GM18861 (cell line): ENCODE measurements around the gene SORCS3.

Source experiments
- ATAC-seq: cut with Tn5 transposase; IDR thresholded peaks from one replicate; pipeline ENCODE4 v1.9.1; 2021; ENCODE audit not compliant: unreplicated experiment

Gene SORCS3

DNA sequence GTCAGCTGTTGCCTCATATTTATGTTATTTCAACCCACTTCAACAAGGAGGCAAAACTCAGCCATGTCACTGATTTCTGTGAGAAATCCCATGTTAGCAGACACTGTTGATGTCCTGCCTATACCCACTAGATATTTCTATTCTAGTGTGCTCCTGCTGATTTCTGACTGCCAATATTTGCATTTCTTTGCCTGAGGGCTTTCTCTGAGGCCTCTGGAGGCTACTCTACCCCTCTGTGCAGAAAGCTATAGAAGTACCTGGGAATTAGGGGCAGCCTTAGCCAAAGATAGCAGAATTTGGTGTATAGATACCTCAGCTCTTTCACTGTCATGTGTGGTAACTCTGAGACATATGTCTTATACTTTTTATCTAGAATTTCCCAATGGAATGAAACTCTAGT is 348.8 kb downstream of the SORCS3 start:
- no peak for ATAC-seq

DNA sequence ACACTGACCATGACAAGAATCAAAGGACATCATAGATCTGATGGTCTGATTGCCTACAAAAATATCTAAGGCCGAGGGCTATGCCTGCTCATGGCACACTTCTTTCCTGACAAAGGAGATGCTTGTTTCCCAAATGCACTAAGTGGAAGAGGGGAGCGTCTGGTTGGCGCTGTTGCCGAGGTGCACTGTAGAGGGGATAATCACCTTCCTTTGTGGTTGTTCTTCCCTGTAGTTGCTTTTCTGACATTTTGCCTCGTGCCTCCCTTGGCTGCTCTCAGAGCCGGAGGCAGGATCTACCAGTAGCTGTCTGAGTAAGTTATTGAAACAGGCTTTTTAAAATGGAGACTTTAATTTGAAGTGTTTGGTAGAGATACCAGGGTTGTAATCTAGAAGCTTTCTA is 352.0 kb downstream of the SORCS3 start:
- ATAC-seq = no peak

DNA sequence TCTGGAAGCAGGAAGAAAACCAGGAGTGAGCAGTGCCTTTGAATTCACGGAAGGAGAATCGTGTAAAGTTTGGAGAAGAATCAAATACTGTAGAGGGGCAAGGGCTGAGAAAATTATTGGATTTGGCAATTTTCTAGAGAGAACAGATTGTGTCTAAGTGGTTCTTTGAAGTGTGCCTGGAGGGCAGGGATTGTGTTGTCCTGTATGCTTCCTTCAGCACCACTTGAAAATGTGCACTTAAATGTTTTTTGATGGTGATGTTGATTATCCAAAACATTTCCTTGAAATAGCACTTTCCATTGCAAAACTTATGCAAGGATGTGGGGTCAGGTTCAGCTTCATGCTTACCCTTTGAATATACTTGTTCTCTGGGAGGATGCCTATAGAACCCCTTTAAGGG is 360.2 kb downstream of the SORCS3 start:
- no peak for ATAC-seq

- ATAC-seq = no peak
Observed at GRCh38 chr10:105010411-105011121, 369.5 kb downstream of the SORCS3 start.

GRCh38 chr10:105017116-105017515 is 376.0 kb downstream of the SORCS3 start:
- ATAC-seq = no peak

- no peak for ATAC-seq
Observed at GRCh38 chr10:105017691-105018090, 376.6 kb downstream of the SORCS3 start.

- no peak for ATAC-seq
Observed at GRCh38 chr10:105023211-105024111, 382.4 kb downstream of the SORCS3 start.

GRCh38 chr10:105024184-105024583 is 383.1 kb downstream of the SORCS3 start:
- no peak for ATAC-seq

DNA sequence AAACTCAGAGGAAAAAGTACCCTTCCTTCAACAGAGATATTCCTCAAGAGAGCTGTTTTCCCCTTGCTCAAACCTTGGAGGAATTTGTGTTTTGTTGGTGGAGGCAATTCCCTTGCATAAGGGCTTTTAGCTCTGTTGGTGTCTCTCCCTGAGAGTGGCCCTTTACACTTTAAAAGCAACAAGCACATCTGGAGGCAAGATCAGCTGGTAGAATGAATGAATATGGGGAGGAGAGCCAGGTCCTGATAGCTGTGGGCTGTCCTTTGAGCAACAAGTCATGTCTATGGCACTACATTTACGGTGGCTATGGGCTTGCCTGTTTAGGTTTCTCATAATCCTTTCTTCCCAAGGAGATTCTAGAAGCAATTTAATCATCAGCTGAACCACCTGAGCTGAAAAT is 384.0 kb downstream of the SORCS3 start:
- ATAC-seq = no peak

DNA sequence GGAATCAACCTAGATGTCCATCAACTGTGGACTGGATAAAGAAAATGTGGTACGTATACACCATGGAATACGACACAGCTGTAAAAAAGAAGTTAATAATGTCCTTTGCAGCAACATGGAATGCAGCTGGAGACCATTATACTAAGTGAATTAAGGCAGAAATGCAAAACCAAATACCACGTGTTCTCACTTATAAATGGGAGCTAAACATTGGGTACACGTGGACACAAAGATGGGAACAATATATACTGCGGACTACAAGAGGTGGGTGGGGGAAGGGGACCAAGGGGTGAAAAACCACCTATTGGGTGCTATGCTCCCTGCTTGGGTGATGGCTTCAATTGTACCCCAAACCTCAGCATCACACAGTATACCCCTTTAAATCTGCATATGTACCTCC is 385.5 kb downstream of the SORCS3 start:
- no peak for ATAC-seq

DNA sequence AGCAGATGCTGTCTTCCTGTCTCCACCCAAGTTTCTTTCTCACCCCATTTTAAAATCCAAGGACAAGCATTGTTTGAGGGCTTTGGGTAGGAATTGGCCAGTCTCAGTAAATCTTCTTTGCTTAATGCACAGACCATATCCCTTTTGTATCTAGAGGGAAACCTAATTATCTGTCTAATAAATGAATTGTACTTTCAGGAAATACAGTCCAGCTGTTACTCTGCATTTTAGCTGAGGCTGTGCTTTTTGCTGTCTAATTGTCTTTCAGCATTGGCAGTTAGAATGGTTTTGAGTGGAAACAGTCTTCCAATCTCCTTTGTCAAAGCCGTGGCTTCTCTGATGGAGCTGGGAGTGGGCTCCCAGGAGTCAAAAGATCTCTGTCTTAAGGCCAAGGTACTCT is 388.2 kb downstream of the SORCS3 start:
- ATAC-seq = no peak

DNA sequence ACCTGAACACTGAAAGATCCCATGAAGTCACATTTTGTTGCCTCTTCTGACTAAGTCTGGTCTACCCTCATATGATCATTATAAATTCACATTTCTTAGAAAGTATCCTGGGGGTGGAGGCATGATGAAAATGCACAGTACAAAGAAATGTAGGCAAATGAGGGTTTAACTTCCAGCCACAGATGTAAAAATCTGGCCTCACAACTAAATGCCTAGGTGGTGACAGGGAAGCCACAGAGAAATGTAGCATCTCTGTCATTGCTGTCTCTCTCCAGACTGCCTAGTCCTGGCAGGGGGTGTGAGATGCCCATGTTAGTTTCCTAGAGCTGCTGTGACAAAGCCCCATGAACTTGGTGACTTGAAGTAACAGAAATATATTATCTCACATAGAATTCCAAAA is 395.9 kb downstream of the SORCS3 start:
- no peak for ATAC-seq

- no peak for ATAC-seq
Observed at GRCh38 chr10:105041956-105042355, 400.9 kb downstream of the SORCS3 start.

DNA sequence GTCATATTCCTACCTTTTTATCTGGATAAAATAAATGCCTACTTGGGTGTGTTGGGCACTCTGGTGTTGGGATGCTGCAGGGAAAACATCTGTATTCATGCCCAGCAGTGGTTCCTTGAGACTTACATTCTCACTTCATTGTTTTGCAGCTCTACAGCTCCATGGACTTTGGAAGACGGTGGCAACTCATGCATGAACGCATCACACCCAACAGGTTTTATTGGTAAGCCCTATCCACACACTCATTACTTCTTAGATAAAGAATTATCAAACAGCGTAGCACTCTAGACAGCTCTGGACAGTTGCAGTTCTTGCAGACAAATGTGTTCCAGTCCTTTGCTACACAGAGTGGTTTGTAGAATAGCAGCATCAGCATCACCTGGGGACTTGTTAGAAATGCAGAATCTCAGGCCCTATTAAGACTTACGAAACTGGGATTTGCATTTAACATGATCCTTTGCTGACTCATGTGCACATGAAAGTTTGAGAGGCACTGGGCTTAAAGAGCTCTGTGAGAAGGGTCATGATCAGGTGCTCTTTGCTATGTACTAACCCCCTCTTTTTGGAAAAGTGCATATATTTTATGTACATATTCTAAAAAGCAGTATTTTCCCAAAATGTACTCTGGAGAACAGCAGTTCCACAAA is 401.9 kb downstream of the SORCS3 start:
- ATAC-seq = no peak

GRCh38 chr10:105044902-105045301 is 403.8 kb downstream of the SORCS3 start:
- no peak for ATAC-seq

DNA sequence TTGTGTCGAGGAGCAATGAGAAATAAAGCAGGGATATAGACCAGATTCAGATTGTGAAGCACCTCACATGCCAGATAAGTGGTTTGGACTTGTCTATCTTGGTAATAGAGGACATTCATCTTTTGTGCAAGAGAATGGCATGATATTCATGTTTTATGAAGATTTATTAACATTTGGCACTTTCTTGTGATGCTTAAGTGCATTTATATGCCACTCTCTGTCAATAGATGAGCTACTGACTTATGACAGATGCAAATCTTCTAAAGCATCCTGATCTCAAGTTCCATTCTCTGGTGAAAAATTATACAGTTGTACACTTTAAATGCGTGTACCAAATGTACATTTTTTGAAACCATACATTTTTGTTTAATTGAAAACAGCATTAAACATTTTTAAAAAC is 415.3 kb downstream of the SORCS3 start:
- no peak for ATAC-seq

DNA sequence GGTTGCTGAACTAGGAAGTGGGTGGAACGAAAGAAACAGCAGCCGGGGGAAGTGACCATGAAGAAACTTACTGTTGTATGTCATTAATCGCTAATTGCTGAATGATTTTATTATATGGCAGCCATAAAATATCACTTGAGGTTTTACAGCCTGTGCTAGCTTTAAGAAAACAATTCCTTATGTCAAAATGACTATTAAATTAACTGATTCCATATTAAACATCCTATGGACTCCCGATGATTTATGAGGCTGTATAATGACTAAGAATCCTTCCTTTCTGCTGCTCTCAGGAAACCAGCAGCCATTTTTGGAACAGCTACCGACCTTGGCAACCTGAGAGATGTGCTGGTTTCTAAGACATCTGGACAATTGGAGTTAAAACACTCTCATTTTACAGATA is 421.9 kb downstream of the SORCS3 start:
- ATAC-seq = no peak

DNA sequence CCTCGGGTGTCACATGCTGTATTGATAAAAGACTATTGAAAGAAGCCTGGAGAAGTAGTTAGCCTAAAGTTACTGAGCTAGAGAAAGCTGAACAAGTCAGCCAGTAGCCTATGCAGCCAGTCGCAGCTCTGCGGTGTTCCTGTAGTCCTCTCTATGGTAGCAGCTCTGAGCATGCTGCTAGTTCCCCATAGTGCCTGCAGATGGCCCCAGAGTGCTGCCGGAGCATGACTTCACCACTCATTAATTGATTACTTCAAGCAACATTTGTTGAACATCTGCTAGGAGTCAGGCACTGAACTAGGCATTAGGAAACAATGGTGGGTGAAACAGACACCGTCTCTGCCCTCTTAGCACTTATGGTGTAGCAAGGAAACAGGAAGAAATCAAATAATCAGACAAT is 422.7 kb downstream of the SORCS3 start:
- peak; percentile 86 for ATAC-seq

- ATAC-seq = no peak
Observed at GRCh38 chr10:105068497-105068896, 427.4 kb downstream of the SORCS3 start.

- no peak for ATAC-seq
Observed at GRCh38 chr10:105070249-105070648, 429.2 kb downstream of the SORCS3 start.

GRCh38 chr10:105070952-105071351 is 429.9 kb downstream of the SORCS3 start:
- ATAC-seq = no peak

- no peak for ATAC-seq
Observed at GRCh38 chr10:105071980-105072379, 430.9 kb downstream of the SORCS3 start.
